A673 (cell line): Measurements from ENCODE around the gene KLK4. TPM values are rescaled to one million over a fixed set of nuclear protein-coding genes. Genes with fewer than 3 reads are reported as not detected.

Source experiments
- BruUV-seq: library from RNA; stranded (reverse); fragments of 400-500 nt; replicated peaks from 2 replicates; lab custom pipeline; 2021; lab: Mats Ljungman, UMichigan
- CTCF ChIA-PET: fragments of 300-600 bp; sonication (Branson Sonifier 250); formaldehyde crosslinking; loops from one replicate; lab custom pipeline; 2022; ENCODE audit warnings: antibody characterized with exemption; lab: Charles Lee
- POLR2A ChIA-PET: fragments of 300-600 bp; sonication (Branson Sonifier 250); formaldehyde crosslinking; loops from one replicate; lab custom pipeline; 2022; ENCODE audit warnings: antibody characterized with exemption; ENCODE audit not compliant: low non-redundant PET; lab: Charles Lee
- DNase-seq: peaks from one replicate; pipeline ENCODE4 v3.0.0-alpha.2; 2015; ENCODE audit warnings: low spot score
- H3K27ac ChIP-seq: fragments of 200-600 bp; sonication (generic); 2 replicates; pipeline ENCODE4 v1.5.1; 2016; ENCODE audit warnings: mixed run types, low read depth, mild to moderate bottlenecking, mixed read lengths, antibody characterized with exemption, low read length; ENCODE audit not compliant: poor library complexity, severe bottlenecking
- H3K27me3 ChIP-seq: fragments of 200-600 bp; sonication (generic); replicated peaks from 2 replicates; pipeline ENCODE4 v1.6.1; 2017; ENCODE audit warnings: mixed run types, low read depth, mild to moderate bottlenecking, mixed read lengths, antibody characterized with exemption, low read length; ENCODE audit not compliant: insufficient read depth, poor library complexity
- H3K36me3 ChIP-seq: fragments of 200-600 bp; sonication (generic); 2 replicates; pipeline ENCODE4 v1.6.1; 2016; ENCODE audit warnings: mixed run types, mild to moderate bottlenecking, mixed read lengths, antibody characterized with exemption, low read length; ENCODE audit not compliant: insufficient read depth, poor library complexity, severe bottlenecking
- H3K4me1 ChIP-seq: fragments of 200-600 bp; sonication (generic); 2 replicates; pipeline ENCODE4 v1.6.1; 2017; ENCODE audit warnings: mixed run types, mild to moderate bottlenecking, mixed read lengths, antibody characterized with exemption, low read length; ENCODE audit not compliant: insufficient read depth, poor library complexity, severe bottlenecking
- H3K4me3 ChIP-seq: fragments of 200-600 bp; sonication (generic); 2 replicates; pipeline ENCODE4 v1.5.1; 2016; ENCODE audit warnings: low read depth, mixed run types, mild to moderate bottlenecking, mixed read lengths, low read length; ENCODE audit not compliant: poor library complexity, severe bottlenecking
- H3K9me3 ChIP-seq: fragments of 200-600 bp; sonication (generic); 2 replicates; pipeline ENCODE4 v1.6.1; 2016; ENCODE audit warnings: mixed run types, low read depth, mild to moderate bottlenecking, mixed read lengths, antibody characterized with exemption, low read length; ENCODE audit not compliant: poor library complexity, severe bottlenecking
- CTCF ChIP-seq: fragments of 300-800, 200-600 bp; sonication (generic); conservative IDR thresholded peaks from 2 replicates; pipeline ENCODE4 v1.5.1; 2017; ENCODE audit warnings: low read depth, mild to moderate bottlenecking, antibody characterized with exemption, low read length, moderate library complexity, mixed read lengths
- EZH2 ChIP-seq: fragments of 200-600 bp; sonication (generic); IDR thresholded peaks from 2 replicates; pipeline ENCODE4 v1.6.1; 2017; ENCODE audit warnings: borderline replicate concordance, low read depth, mild to moderate bottlenecking, mixed read lengths, antibody characterized with exemption, low read length; ENCODE audit not compliant: poor library complexity, severe bottlenecking
- intact Hi-C: fragments of 100-400 bp; cut with micrococcal nuclease; formaldehyde crosslinking; loops from one replicate; pipeline ENCODE4 v1.10.0; 2022; ENCODE audit not compliant: unreplicated experiment
- total RNA-seq: library from RNA; stranded (reverse); gene quantifications from 2 replicates; pipeline ENCODE4 v1.2.3, GENCODE V29; 2021

KLK4 gene
- total RNA-seq, 1 experiment from 2014 or later: not detected

DNA sequence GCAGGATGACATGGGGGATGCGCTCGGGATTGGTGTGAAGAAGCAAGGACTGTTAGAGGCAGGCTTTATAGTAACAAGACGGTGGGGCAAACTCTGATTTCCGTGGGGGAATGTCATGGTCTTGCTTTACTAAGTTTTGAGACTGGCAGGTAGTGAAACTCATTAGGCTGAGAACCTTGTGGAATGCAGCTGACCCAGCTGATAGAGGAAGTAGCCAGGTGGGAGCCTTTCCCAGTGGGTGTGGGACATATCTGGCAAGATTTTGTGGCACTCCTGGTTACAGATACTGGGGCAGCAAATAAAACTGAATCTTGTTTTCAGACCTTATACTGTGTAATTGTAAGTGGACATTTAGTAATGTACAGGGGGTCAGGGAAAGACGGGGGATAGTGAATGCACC is 31.0 kb downstream of the KLK4 start:
- H3K27me3 ChIP-seq: peaks cover 84% of the 10 kb centered on the region
- TF ChIP-seq CTCF: no peak
- no peak for TF ChIP-seq EZH2
- POLR2A ChIA-PET: no interaction called here
- no peak overlapping the region for H3K4me3 ChIP-seq
- BruUV-seq: no TSS peak
- no peaks in the 10 kb centered on the region for H3K9me3 ChIP-seq
- CTCF ChIA-PET: no interaction called here
- H3K4me1 ChIP-seq: no peaks in the 10 kb centered on the region
- no peaks in the 10 kb centered on the region for H3K36me3 ChIP-seq
- no peak for DNase-seq
- intact Hi-C loops: no loop called here
- H3K27ac ChIP-seq: no peak overlapping the region

DNA sequence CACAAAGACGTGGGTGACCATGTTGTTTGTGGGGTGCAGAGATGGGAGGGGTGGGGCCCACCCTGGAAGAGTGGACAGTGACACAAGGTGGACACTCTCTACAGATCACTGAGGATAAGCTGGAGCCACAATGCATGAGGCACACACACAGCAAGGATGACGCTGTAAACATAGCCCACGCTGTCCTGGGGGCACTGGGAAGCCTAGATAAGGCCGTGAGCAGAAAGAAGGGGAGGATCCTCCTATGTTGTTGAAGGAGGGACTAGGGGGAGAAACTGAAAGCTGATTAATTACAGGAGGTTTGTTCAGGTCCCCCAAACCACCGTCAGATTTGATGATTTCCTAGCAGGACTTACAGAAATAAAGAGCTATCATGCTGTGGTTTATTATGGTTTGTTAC is 32.3 kb downstream of the KLK4 start:
- BruUV-seq: no TSS peak
- H3K4me1 ChIP-seq: no peaks in the 10 kb centered on the region
- no peak overlapping the region for H3K27ac ChIP-seq
- DNase-seq: no peak
- intact Hi-C loops: no loop called here
- no peak overlapping the region for H3K4me3 ChIP-seq
- CTCF ChIA-PET: no interaction called here
- no peaks in the 10 kb centered on the region for H3K36me3 ChIP-seq
- H3K9me3 ChIP-seq: no peaks in the 10 kb centered on the region
- POLR2A ChIA-PET: no interaction called here
- no peak for TF ChIP-seq CTCF
- TF ChIP-seq EZH2: no peak
- peaks cover 85% of the 10 kb centered on the region for H3K27me3 ChIP-seq

DNA sequence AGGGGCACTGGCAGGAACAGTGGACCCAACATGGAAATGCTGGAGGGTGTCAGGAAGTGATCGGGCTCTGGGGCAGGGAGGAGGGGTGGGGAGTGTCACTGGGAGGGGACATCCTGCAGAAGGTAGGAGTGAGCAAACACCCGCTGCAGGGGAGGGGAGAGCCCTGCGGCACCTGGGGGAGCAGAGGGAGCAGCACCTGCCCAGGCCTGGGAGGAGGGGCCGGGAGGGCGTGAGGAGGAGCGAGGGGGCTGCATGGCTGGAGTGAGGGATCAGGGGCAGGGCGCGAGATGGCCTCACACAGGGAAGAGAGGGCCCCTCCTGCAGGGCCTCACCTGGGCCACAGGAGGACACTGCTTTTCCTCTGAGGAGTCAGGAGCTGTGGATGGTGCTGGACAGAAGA is 33.9 kb downstream of the KLK4 start:
- POLR2A ChIA-PET: no interaction called here
- intact Hi-C loops: no loop called here
- no peaks in the 10 kb centered on the region for H3K9me3 ChIP-seq

More for the DNA sequence above, 33.9 kb downstream of the KLK4 start:
- CTCF ChIA-PET: no interaction called here
- Histone ChIP-seq H3K36me3 (no peaks in the 10 kb centered on the region), H3K27ac (no peak overlapping the region), H3K4me3 (no peak overlapping the region), H3K4me1 (no peaks in the 10 kb centered on the region), H3K27me3 (peaks cover 85% of the 10 kb centered on the region)
- no TSS peak for BruUV-seq
- no peak for DNase-seq
- no peak for TF ChIP-seq EZH2
- TF ChIP-seq CTCF: no peak
